Smooth muscle cell (in vitro differentiated cells): Measurements from ENCODE around the gene ATAD2B. TPM values are rescaled to one million over a fixed set of nuclear protein-coding genes. Genes with fewer than 3 reads are reported as not detected.

Source experiments
- DNase-seq: peaks from one replicate; lab custom pipeline; 2025; ENCODE audit not compliant: unreplicated experiment; lab: John Stamatoyannopoulos, UW
- H2AFZ ChIP-seq: fragments of 200-600 bp; sonication (generic); 2 replicates; pipeline ENCODE4 v1.6.0; 2016; ENCODE audit warnings: antibody characterized with exemption, low read depth, mild to moderate bottlenecking
- H3F3A ChIP-seq: fragments of 200-600 bp; sonication (generic); 2 replicates; pipeline ENCODE4 v1.6.0; 2017; ENCODE audit warnings: antibody characterized with exemption, low read depth
- H3K27ac ChIP-seq: fragments of 200-600 bp; sonication (generic); 2 replicates; pipeline ENCODE4 v1.5.1; 2016; ENCODE audit warnings: low read depth, mild to moderate bottlenecking
- H3K27me3 ChIP-seq: fragments of 200-600 bp; sonication (generic); 2 replicates; pipeline ENCODE4 v1.6.1; 2016; ENCODE audit warnings: low read depth, mild to moderate bottlenecking
- H3K36me3 ChIP-seq: fragments of 200-600 bp; sonication (generic); 2 replicates; pipeline ENCODE4 v1.5.1; 2016; ENCODE audit warnings: low read depth
- H3K4me1 ChIP-seq: fragments of 200-600 bp; sonication (generic); 2 replicates; pipeline ENCODE4 v1.5.1; 2016; ENCODE audit warnings: low read depth
- H3K4me2 ChIP-seq: fragments of 200-600 bp; sonication (generic); 2 replicates; pipeline ENCODE4 v1.6.0; 2016; ENCODE audit warnings: mild to moderate bottlenecking
- H3K4me3 ChIP-seq: fragments of 200-600 bp; sonication (generic); 2 replicates; pipeline ENCODE4 v1.5.1; 2016; ENCODE audit warnings: mild to moderate bottlenecking
- H3K79me2 ChIP-seq: fragments of 200-600 bp; sonication (generic); 2 replicates; pipeline ENCODE4 v1.6.0; 2016; ENCODE audit warnings: low read depth, mild to moderate bottlenecking
- H3K9ac ChIP-seq: fragments of 200-600 bp; sonication (generic); 2 replicates; pipeline ENCODE4 v1.6.0; 2016; ENCODE audit warnings: low read depth
- H3K9me3 ChIP-seq: fragments of 200-600 bp; sonication (generic); replicated peaks from 2 replicates; pipeline ENCODE4 v1.5.1; 2016; ENCODE audit warnings: low read depth
- H4K20me1 ChIP-seq: fragments of 200-600 bp; sonication (generic); 2 replicates; pipeline ENCODE4 v1.6.0; 2016; ENCODE audit warnings: low read depth
- CTCF ChIP-seq: fragments of 200-600 bp; sonication (generic); IDR thresholded peaks from 2 replicates; pipeline ENCODE4 v1.5.1; 2017; ENCODE audit warnings: borderline replicate concordance, mild to moderate bottlenecking, antibody characterized with exemption; ENCODE audit not compliant: insufficient read depth, poor library complexity, severe bottlenecking
- WGBS: methylation state at CpG from one replicate; pipeline ENCODE4 v1.1.7; 2016; ENCODE audit warnings: low lambda C conversion rate; 5-methylcytosine and 5-hydroxymethylcytosine counted together
- polyA plus RNA-seq: library from polyadenylated mRNA; unstranded; fragments of >200 nt; fragmentation: Nextera tagmentation; extraction: Ambion mirVana; gene quantifications from 2 replicates; pipeline ENCODE4 v1.2.1, GENCODE V29; 2016
- total RNA-seq: library from RNA; depleted of rRNA; stranded (reverse); fragments of >200 nt; gene quantifications from 2 replicates; pipeline ENCODE4 v1.2.3, GENCODE V29; 2014

The ATAD2B gene
- total and polyA plus RNA-seq, 2 experiments from 2014 or later: 6.2 to 17.5 TPM

- H3F3A ChIP-seq: no peaks in the 10 kb centered on the region
- no peak overlapping the region for H3K9ac ChIP-seq
- no peak for TF ChIP-seq CTCF
- no peak overlapping the region for H3K4me2 ChIP-seq
- H3K4me1 ChIP-seq: peaks cover 16% of the 10 kb centered on the region
- no peaks in the 10 kb centered on the region for H3K36me3 ChIP-seq
- no peak for DNase-seq
- H3K27ac ChIP-seq: no peak overlapping the region
- 67% methylated on average over 7 of the region's 7 CpGs for WGBS
- H3K9me3 ChIP-seq: no peaks in the 10 kb centered on the region
- no peak overlapping the region for H3K4me3 ChIP-seq
- no peaks in the 10 kb centered on the region for H3K79me2 ChIP-seq
- H2AFZ ChIP-seq: no peak overlapping the region
- H3K27me3 ChIP-seq: no peaks in the 10 kb centered on the region
- peaks cover 3% of the 10 kb centered on the region for H4K20me1 ChIP-seq
Observed at GRCh38 chr2:23711979-23712755, 214.8 kb downstream of the ATAD2B start.

- Histone ChIP-seq H3K4me1 (peaks cover 16% of the 10 kb centered on the region), H2AFZ (no peak overlapping the region), H4K20me1 (peaks cover 3% of the 10 kb centered on the region), H3K4me2 (no peak overlapping the region), H3K27me3 (no peaks in the 10 kb centered on the region), H3K79me2 (no peaks in the 10 kb centered on the region), H3F3A (no peaks in the 10 kb centered on the region), H3K9me3 (no peaks in the 10 kb centered on the region), H3K36me3 (no peaks in the 10 kb centered on the region), H3K27ac (no peak overlapping the region), H3K4me3 (no peak overlapping the region), H3K9ac (no peak overlapping the region)
- TF ChIP-seq CTCF: no peak
- DNase-seq: no peak
- WGBS: 96% methylated on average over 8 of the region's 8 CpGs
Observed at GRCh38 chr2:23709311-23709710, 217.6 kb downstream of the ATAD2B start.

- Histone ChIP-seq H3K9ac (no peak overlapping the region), H3K36me3 (no peaks in the 10 kb centered on the region), H4K20me1 (peaks cover 3% of the 10 kb centered on the region), H2AFZ (no peak overlapping the region), H3K4me3 (no peak overlapping the region), H3K9me3 (no peaks in the 10 kb centered on the region), H3K4me2 (no peak overlapping the region), H3K4me1 (peaks cover 16% of the 10 kb centered on the region), H3F3A (no peaks in the 10 kb centered on the region), H3K27ac (no peak overlapping the region), H3K79me2 (no peaks in the 10 kb centered on the region), H3K27me3 (no peaks in the 10 kb centered on the region)
- no peak for TF ChIP-seq CTCF
- 95% methylated on average over 6 of the region's 6 CpGs for WGBS
- no peak for DNase-seq
Observed at GRCh38 chr2:23708771-23709170, 218.2 kb downstream of the ATAD2B start.

GRCh38 chr2:23707096-23707495 is 219.8 kb downstream of the ATAD2B start:
- H3K36me3 ChIP-seq: no peaks in the 10 kb centered on the region
- TF ChIP-seq CTCF: no peak
- no peak for DNase-seq
- no peaks in the 10 kb centered on the region for H3F3A ChIP-seq
- H3K4me1 ChIP-seq: peaks cover 5% of the 10 kb centered on the region
- H3K27me3 ChIP-seq: no peaks in the 10 kb centered on the region
- 77% methylated on average over 9 of the region's 9 CpGs for WGBS
- H3K4me2 ChIP-seq: no peak overlapping the region
- no peak overlapping the region for H3K4me3 ChIP-seq
- H3K9ac ChIP-seq: no peak overlapping the region
- no peaks in the 10 kb centered on the region for H3K9me3 ChIP-seq
- no peaks in the 10 kb centered on the region for H3K79me2 ChIP-seq
- H3K27ac ChIP-seq: no peak overlapping the region
- peaks cover 2% of the 10 kb centered on the region for H4K20me1 ChIP-seq
- no peak overlapping the region for H2AFZ ChIP-seq
